HepG2 (cell line): Measurements from ENCODE around the gene DSG2. TPM values are rescaled to one million over a fixed set of nuclear protein-coding genes. Genes with fewer than 3 reads are reported as not detected.

ENCODE experiments used
- ATAC-seq: fragments of 200-7000 bp; cut with Tn5 transposase; 3 replicates; pipeline ENCODE4 v1.9.1; 2020; ENCODE audit warnings: mild to moderate bottlenecking, moderate library complexity
- BruUV-seq: library from RNA; stranded (reverse); fragments of 400-500 nt; replicated peaks from 2 replicates; lab custom pipeline; 2021; lab: Mats Ljungman, UMichigan
- CTCF ChIA-PET: fragments of 300-600 bp; formaldehyde crosslinking; extraction: SDS; loops from one replicate; lab custom pipeline; 2021; ENCODE audit warnings: low total read pairs, inconsistent platforms, low intra/inter-chr PET ratio; lab: Yijun Ruan, JAX
- POLR2A ChIA-PET: fragments of 350-600 bp; sonication (Branson Sonifier 250); formaldehyde crosslinking; loops from one replicate; lab custom pipeline; 2020; ENCODE audit warnings: antibody characterized with exemption, inconsistent platforms; lab: Yijun Ruan, JAX
- DNase-seq: peaks from one replicate; pipeline ENCODE4 v3.0.0-alpha.2; 2015; ENCODE audit warnings: low spot score
- FAIRE-seq: peaks from 3 replicates; lab custom pipeline; 2011; peaks lifted over from hg19 to GRCh38; lab: Jason Lieb, UNC
- H2AFZ ChIP-seq: one replicate; pipeline ENCODE4 v1.6.1; 2011; ENCODE audit warnings: low read length, inconsistent platforms
- H3K27ac ChIP-seq: fragments of 300-600 bp; 3 replicates; pipeline ENCODE4 v1.8.0; 2011; ENCODE audit warnings: mixed run types, mild to moderate bottlenecking, mixed read lengths, low read length, inconsistent platforms; ENCODE audit not compliant: insufficient read depth; ENCODE audit errors: extremely low read length
- H3K27me3 ChIP-seq, 2 experiments: fragments of 200-600 bp in 1 of 2; 2 replicates in 1 of 2; 3 replicates in 1 of 2; pipeline versions ENCODE4 v1.6.0 to v1.8.0; 2011; ENCODE audit warnings: low read length in 2 of 2, mild to moderate bottlenecking in 2 of 2, moderate library complexity in 2 of 2, inconsistent platforms in 1 of 2; ENCODE audit not compliant: insufficient read depth in 2 of 2, control insufficient read depth in 1 of 2
- H3K36me3 ChIP-seq, 2 experiments: fragments of 200-600 bp in 1 of 2; replicated peaks in 1 of 2; 2 replicates in 1 of 2; 3 replicates in 1 of 2; pipeline versions ENCODE4 v1.5.1 to v1.8.0; 2011; ENCODE audit warnings: low read length in 2 of 2, inconsistent platforms in 1 of 2; ENCODE audit not compliant: insufficient read depth in 2 of 2, control insufficient read depth in 1 of 2
- H3K4me1 ChIP-seq: 2 replicates; pipeline ENCODE4 v1.5.1; 2012; ENCODE audit warnings: low read length, inconsistent platforms; ENCODE audit not compliant: insufficient read depth
- H3K4me2 ChIP-seq: 2 replicates; pipeline ENCODE4 v1.6.0; 2011; ENCODE audit warnings: low read depth, low read length, inconsistent platforms
- H3K4me3 ChIP-seq, 3 experiments: fragments of 200-600 bp in 1 of 3; sonication (generic), shearing (Covaris generic) in 1 of 3; replicated peaks in 1 of 3; 2 replicates each; pipeline ENCODE4 v1.5.1; 2011 to 2016; ENCODE audit warnings: low read length in 3 of 3, inconsistent platforms in 2 of 3, low read depth in 2 of 3, mild to moderate bottlenecking in 2 of 3, control low read depth in 1 of 3, mixed read lengths in 1 of 3; ENCODE audit not compliant: insufficient read depth in 1 of 3
- H3K79me2 ChIP-seq: one replicate; pipeline ENCODE4 v1.6.1; 2011; ENCODE audit warnings: low read length, inconsistent platforms; ENCODE audit not compliant: insufficient read depth
- H3K9ac ChIP-seq: 2 replicates; pipeline ENCODE4 v1.6.0; 2011; ENCODE audit warnings: mild to moderate bottlenecking, low read depth, low read length, inconsistent platforms; ENCODE audit not compliant: insufficient read depth
- H3K9me3 ChIP-seq: 2 replicates; pipeline ENCODE4 v1.5.1; 2012; ENCODE audit warnings: mild to moderate bottlenecking, low read length
- H4K20me1 ChIP-seq: 2 replicates; pipeline ENCODE4 v1.6.0; 2011; ENCODE audit warnings: inconsistent platforms, mild to moderate bottlenecking, low read length, moderate library complexity; ENCODE audit not compliant: insufficient read depth
- FOSL2 ChIP-seq: sonication (generic); formaldehyde crosslinking; IDR thresholded peaks from 2 replicates; pipeline ENCODE4 v1.4.0; 2020; ENCODE audit warnings: missing genetic modification reagents
- WGBS: methylation state at CpG from one replicate; pipeline ENCODE4 v1.1.6; 2017; ENCODE audit warnings: low lambda C conversion rate; 5-methylcytosine and 5-hydroxymethylcytosine counted together
- in situ Hi-C: cut with HindIII; loops from 2 replicates; pipeline ENCODE4 v1.10.0; 2017; ENCODE audit warnings: low pct_unique_long_range_greater_than_20kb; ENCODE audit not compliant: extremely low pct_ligation_motif_present
- intact Hi-C: fragments of 100-400 bp; cut with micrococcal nuclease; formaldehyde crosslinking; loops from one replicate; pipeline ENCODE4 v1.10.0; 2022; ENCODE audit not compliant: unreplicated experiment
- polyA plus RNA-seq, 8 experiments: library from polyadenylated mRNA; depleted of rRNA in 3 of 8; stranded (reverse) in 7 of 8; unstranded in 1 of 8; fragments of >200 nt; fragmentation: Illumina TruSeq in 4 of 8; extraction: Trizol in 4 of 8; gene quantifications; 2 replicates each; pipeline versions ENCODE4 v1.2.1 to v1.2.3, GENCODE V29; 2011 to 2016; ENCODE audit warnings: low read depth in 4 of 8, missing spikeins in 1 of 8, mixed read lengths in 1 of 8; ENCODE audit not compliant: insufficient read depth in 1 of 8
- total RNA-seq, 5 experiments: library from RNA; depleted of rRNA; stranded (reverse); fragments of >200 nt; fragmentation: Illumina TruSeq; extraction: Trizol; gene quantifications; 2 replicates each; pipeline ENCODE4 v1.2.3, GENCODE V29; 2016; ENCODE audit warnings: low read depth in 1 of 5
- TF ChIP-seq, protein P1 (sequence below): sonication (generic); formaldehyde crosslinking; IDR thresholded peaks from one replicate; pipeline ENCODE4 v1.5.1; 2020; ENCODE audit warnings: mild to moderate bottlenecking, missing genetic modification reagents; ENCODE audit errors: not compliant biosample characterization

The DSG2 gene
- total and polyA plus RNA-seq, 2 of the 13 experiments (the other 11 are each of a cell fraction or from before 2014, with no cell fraction given) = 23.3 to 66.7 TPM

DNA sequence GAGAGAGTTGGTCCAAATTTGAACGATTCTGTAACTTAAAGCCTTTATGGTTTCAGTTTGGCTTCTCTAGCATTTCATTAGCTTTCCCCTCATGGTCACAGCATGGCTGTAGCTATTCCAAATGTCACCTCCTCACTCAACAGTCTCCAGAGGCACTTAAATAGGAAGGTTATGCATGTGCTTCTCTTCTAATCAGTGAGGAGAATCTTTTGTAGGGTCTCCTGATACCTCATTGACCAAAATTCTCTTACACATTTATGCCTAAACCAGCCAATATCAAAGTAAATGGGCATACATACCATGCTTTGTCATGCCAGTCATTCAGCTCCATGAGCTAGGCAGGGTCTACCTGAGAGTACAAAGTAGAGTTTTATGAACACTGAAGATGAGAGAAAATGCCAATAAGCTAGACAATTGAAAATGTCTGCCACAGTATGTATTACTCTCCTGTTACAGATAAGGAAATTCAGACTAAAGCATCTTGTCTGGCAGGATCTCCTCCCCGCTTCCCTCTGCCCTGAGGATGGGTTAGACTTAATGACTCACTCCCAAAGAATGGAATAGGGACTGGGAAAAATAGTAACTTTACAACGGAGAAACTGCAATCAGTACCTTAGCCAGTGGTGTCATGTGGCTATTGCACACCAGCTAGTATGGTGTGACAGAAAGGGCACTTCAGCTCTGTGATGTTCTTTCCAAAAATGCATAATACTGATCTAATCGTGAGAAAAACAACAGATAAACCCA lies 15.4 kb downstream of the DSG2 start:
- no peak for ATAC-seq
- H3K27ac ChIP-seq = peak overlapping the region; percentile 66
- H3K36me3 ChIP-seq = no peaks in the 10 kb centered on the region
- peaks cover 3% of the 10 kb centered on the region; the same call in 1 of the 2 replicates for H4K20me1 ChIP-seq
- no peak overlapping the region for H3K9ac ChIP-seq
- TF ChIP-seq FOSL2 = peak; percentile 71
- TF ChIP-seq, protein P1, sequence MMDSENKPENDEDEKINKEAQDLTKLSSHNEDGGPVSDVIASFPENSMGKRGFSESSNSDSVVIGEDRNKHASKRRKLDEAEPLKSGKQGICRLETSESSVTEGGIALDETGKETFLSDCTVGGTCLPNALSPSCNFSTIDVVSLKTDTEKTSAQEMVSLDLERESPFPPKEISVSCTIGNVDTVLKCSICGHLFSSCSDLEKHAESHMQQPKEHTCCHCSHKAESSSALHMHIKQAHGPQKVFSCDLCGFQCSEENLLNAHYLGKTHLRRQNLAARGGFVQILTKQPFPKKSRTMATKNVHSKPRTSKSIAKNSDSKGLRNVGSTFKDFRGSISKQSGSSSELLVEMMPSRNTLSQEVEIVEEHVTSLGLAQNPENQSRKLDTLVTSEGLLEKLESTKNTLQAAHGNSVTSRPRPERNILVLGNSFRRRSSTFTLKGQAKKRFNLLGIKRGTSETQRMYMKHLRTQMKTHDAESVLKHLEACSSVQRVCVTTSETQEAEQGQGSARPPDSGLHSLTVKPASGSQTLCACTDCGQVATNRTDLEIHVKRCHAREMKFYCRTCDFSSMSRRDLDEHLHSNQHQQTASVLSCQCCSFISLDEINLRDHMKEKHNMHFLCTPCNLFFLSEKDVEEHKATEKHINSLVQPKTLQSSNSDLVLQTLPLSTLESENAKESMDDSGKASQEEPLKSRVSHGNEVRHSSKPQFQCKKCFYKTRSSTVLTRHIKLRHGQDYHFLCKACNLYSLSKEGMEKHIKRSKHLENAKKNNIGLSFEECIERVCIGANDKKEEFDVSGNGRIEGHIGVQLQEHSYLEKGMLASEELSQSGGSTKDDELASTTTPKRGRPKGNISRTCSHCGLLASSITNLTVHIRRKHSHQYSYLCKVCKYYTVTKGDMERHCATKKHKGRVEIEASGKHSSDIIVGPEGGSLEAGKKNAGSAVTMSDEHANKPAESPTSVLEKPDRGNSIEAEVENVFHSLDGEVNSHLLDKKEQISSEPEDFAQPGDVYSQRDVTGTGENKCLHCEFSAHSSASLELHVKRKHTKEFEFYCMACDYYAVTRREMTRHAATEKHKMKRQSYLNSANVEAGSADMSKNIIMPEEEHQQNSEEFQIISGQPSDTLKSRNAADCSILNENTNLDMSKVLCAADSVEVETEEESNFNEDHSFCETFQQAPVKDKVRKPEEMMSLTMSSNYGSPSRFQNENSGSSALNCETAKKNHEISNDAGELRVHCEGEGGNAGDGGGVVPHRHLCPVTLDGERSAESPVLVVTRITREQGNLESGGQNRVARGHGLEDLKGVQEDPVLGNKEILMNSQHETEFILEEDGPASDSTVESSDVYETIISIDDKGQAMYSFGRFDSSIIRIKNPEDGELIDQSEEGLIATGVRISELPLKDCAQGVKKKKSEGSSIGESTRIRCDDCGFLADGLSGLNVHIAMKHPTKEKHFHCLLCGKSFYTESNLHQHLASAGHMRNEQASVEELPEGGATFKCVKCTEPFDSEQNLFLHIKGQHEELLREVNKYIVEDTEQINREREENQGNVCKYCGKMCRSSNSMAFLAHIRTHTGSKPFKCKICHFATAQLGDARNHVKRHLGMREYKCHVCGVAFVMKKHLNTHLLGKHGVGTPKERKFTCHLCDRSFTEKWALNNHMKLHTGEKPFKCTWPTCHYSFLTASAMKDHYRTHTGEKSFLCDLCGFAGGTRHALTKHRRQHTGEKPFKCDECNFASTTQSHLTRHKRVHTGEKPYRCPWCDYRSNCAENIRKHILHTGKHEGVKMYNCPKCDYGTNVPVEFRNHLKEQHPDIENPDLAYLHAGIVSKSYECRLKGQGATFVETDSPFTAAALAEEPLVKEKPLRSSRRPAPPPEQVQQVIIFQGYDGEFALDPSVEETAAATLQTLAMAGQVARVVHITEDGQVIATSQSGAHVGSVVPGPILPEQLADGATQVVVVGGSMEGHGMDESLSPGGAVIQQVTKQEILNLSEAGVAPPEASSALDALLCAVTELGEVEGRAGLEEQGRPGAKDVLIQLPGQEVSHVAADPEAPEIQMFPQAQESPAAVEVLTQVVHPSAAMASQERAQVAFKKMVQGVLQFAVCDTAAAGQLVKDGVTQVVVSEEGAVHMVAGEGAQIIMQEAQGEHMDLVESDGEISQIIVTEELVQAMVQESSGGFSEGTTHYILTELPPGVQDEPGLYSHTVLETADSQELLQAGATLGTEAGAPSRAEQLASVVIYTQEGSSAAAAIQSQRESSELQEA = no peak
- POLR2A ChIA-PET = interaction anchor here (1.7 to 2.1 kb wide), 7 partner anchors 11 to 412 kb away, joined by 5 to 15 read pairs (median 10); partner anchors contain the start of genes DSC2 and DSG2
- BruUV-seq = no TSS peak
- H3K4me2 ChIP-seq = peak overlapping the region; percentile 52
- intact Hi-C loops (loop anchor here (5.0 to 10.0 kb wide), 6 partner anchors 39 to 459 kb away; partner anchors contain the start of gene DSC2), in situ Hi-C loops (loop anchor here (10.0 kb wide), 1 partner anchor 419 kb away; no protein-coding TSS in a partner anchor)
- H3K4me1 ChIP-seq = peaks cover 58% of the 10 kb centered on the region
- H3K79me2 ChIP-seq = peaks cover 45% of the 10 kb centered on the region
- no peak overlapping the region; a peak in 1 of 6 replicates for H3K4me3 ChIP-seq
- no peaks in the 10 kb centered on the region for H3K9me3 ChIP-seq
- peak; percentile 41 for DNase-seq
- H3K27me3 ChIP-seq = no peaks in the 10 kb centered on the region
- H2AFZ ChIP-seq = no peak overlapping the region
- CTCF ChIA-PET = no interaction called here
- 77% methylated on average over 4 of the region's 4 CpGs for WGBS
- no peak for FAIRE-seq
